Common myeloid progenitor, CD34-positive (primary cell): ENCODE data around the gene DBNL.

ENCODE experiments used
- CTCF ChIA-PET: fragments of 350-600 bp; sonication (Branson Sonifier 250); formaldehyde crosslinking; loops from one replicate; lab custom pipeline; 2021; ENCODE audit warnings: antibody characterized with exemption; lab: Charles Lee
- POLR2A ChIA-PET: fragments of 350-600 bp; sonication (Branson Sonifier 250); formaldehyde crosslinking; loops from one replicate; lab custom pipeline; 2021; ENCODE audit warnings: antibody characterized with exemption; lab: Charles Lee
- DNase-seq, 3 donors: peaks; one replicate each; pipeline versions ENCODE4 v3.0.0 to v3.0.0-alpha.2; 2013
- H3K27ac ChIP-seq, 2 experiments: 1 replicate in 1 of 2; 2 replicates in 1 of 2; pipeline ENCODE4 v1.7.0; 2013; ENCODE audit warnings: inconsistent platforms in 2 of 2, low read length in 2 of 2, mild to moderate bottlenecking in 2 of 2, low read depth in 1 of 2, moderate library complexity in 1 of 2; ENCODE audit not compliant: severe bottlenecking in 2 of 2, insufficient read depth in 1 of 2, poor library complexity in 1 of 2
- H3K27me3 ChIP-seq, 5 experiments: replicated peaks in 2 of 5; 1 replicate in 3 of 5; 2 replicates in 2 of 5; pipeline versions ENCODE4 v1.6.1 to v1.7.0; 2013; ENCODE audit warnings: low read length in 4 of 5, mild to moderate bottlenecking in 2 of 5, moderate library complexity in 2 of 5, inconsistent platforms in 1 of 5; ENCODE audit not compliant: insufficient read depth in 5 of 5, control insufficient read depth in 4 of 5
- H3K36me3 ChIP-seq, 4 experiments: 1 replicate in 2 of 4; 2 replicates in 2 of 4; pipeline versions ENCODE4 v1.6.1 to v1.7.0; 2013; ENCODE audit warnings: low read length in 3 of 4, control low read depth in 1 of 4, mild to moderate bottlenecking in 1 of 4; ENCODE audit not compliant: control insufficient read depth in 4 of 4, insufficient read depth in 4 of 4
- H3K4me1 ChIP-seq, 4 experiments: 1 replicate in 3 of 4; 2 replicates in 1 of 4; pipeline versions ENCODE4 v1.6.1 to v1.7.1; 2013; ENCODE audit warnings: low read length in 3 of 4, mild to moderate bottlenecking in 3 of 4, control low read depth in 1 of 4, inconsistent platforms in 1 of 4, moderate library complexity in 1 of 4; ENCODE audit not compliant: control insufficient read depth in 4 of 4, insufficient read depth in 4 of 4; ENCODE audit errors: control extremely low read depth in 1 of 4
- H3K4me3 ChIP-seq, 7 experiments: 1 replicate in 4 of 7; 2 replicates in 3 of 7; pipeline versions ENCODE4 v1.5.1 to v1.7.0; 2013; ENCODE audit warnings: mild to moderate bottlenecking in 7 of 7, low read length in 6 of 7, moderate library complexity in 6 of 7, inconsistent platforms in 2 of 7, low read depth in 2 of 7, control low read depth in 1 of 7; ENCODE audit not compliant: insufficient read depth in 4 of 7, control insufficient read depth in 1 of 7; ENCODE audit errors: extremely low read depth in 1 of 7
- H3K9me3 ChIP-seq, 5 experiments: 1 replicate in 4 of 5; 2 replicates in 1 of 5; pipeline versions ENCODE4 v1.6.1 to v1.7.1; 2013; ENCODE audit warnings: low read length in 4 of 5, mild to moderate bottlenecking in 2 of 5, inconsistent platforms in 1 of 5, low read depth in 1 of 5, moderate library complexity in 1 of 5; ENCODE audit not compliant: control insufficient read depth in 4 of 5, insufficient read depth in 2 of 5; ENCODE audit errors: control extremely low read depth in 1 of 5
- WGBS: methylation state at CpG from one replicate; pipeline ENCODE4 v1.1.5; 2013; ENCODE audit not compliant: insufficient coverage; 5-methylcytosine and 5-hydroxymethylcytosine counted together

DBNL gene

DNA sequence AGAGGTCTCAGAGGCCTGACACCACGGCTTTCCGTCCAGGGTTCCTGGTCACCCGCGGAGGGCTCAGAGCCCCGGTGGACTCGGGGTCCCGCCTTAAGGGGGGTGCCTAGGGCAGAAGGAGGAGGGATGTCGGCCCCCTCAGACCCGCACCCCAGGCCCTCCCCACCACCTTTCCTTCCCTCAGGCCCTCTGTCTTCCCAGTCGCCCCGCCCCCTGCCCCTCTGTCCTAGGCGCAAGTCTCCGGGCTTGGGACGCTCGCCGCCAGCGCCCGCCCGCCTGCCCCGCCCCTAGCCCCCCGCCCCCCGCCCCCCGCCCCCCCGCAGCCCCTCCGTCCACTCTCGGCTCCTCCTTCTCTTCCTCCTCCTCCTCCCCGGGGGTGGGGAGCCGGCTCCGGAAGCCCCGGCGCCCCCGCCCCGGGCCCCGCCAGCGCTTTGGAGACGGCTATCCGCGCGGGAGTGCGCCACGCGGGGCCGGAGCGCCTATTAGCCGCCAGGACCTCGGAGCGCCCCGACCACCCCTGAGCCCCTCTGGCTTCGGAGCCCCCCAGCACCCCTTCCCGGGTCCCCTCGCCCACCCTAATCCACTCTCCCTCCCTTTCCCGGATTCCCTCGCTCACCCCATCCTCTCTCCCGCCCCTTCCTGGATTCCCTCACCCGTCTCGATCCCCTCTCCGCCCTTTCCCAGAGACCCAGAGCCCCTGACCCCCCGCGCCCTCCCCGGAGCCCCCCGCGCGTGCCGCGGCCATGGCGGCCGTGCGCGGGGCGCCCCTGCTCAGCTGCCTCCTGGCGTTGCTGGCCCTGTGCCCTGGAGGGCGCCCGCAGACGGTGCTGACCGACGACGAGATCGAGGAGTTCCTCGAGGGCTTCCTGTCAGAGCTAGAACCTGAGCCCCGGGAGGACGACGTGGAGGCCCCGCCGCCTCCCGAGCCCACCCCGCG, 59.7 kb downstream of the DBNL start, which contains the start of gene AEBP1:
Gene AEBP1 (plus strand): TSS at position 423 of the 937 bp plus-strand sequence. CDS start 321 bp downstream, at position 744.
- H3K27me3 ChIP-seq = no peaks in the 10 kb centered on the region
- WGBS = 0% methylated on average over 29 of the region's 87 CpGs
- peaks cover 0 to 13% (median 0%) of the 10 kb centered on the region in 4 experiments for H3K36me3 ChIP-seq
- H3K9me3 ChIP-seq = no peaks in the 10 kb centered on the region
- H3K4me1 ChIP-seq = peaks cover 3 to 30% (median 18%) of the 10 kb centered on the region in 4 experiments
- no peak within 1 kb of the TSS for H3K27ac ChIP-seq
- ChIA-PET POLR2A (no interaction called here), CTCF (interaction anchor here (0.8 to 1.4 kb wide), 2 partner anchors 19 to 30 kb away, joined by 3 to 4 read pairs; partner anchors contain the start of gene POLD2)
- peak; percentile 36 to 60 (median 51) for DNase-seq
- peak within 1 kb of the TSS in 6 of 7 experiments; percentile 49 to 76 (median 59) for H3K4me3 ChIP-seq

DNA sequence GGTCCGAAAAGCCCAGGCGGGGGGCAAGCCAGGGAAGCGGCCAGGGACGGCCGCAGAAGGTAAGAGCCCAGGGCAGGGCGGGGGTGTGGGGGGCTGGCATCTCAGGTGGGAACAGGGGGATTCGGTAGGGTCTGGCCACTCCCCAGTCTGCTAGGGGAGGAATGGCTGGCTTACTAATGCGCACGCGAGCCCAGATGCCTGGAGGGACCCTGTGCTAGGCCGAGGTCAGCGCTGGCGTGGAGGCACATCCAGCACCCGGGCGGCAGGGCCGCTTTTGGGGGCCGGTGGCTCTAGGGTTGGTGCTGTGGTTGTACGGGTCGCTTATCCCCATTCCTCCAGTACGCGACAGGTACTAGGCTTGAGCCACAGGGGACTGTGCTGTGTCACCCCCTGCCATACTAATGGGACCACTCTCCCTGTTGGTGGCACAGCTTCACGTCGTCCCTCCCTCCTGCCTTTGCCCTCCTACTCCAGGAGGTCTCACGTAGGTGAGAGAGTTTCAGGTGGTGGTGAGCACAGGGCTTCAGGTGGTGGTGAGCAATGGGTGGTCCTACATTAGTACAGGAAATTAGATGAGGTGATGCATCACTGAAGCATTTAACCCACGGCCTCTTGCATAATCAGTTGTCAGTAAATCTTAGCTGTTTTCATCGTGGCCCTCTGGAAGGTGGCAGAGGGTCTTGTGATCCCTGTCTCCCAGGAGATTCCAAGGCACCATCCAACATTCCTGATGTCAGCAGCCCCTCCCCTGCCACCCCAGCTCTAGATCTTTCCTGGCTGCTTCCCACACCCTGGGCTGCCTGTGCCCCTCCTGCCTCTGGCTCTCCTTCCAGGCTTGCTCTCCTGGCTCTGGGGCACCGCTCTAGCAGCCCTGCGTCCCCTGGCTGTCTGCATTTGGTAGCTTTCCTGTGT, 60.6 kb downstream of the DBNL start:
- ChIA-PET CTCF (interaction anchor here (0.8 to 1.6 kb wide), 4 partner anchors 8 to 36 kb away, joined by 3 to 4 read pairs (median 4); partner anchors contain the start of genes MYL7 and POLD2), POLR2A (no interaction called here)
- peak in 1 of 3 donors; percentile 23 for DNase-seq
- Histone ChIP-seq H3K4me1 (peaks cover 0 to 30% (median 17%) of the 10 kb centered on the region in 4 experiments), H3K4me3 (peak overlapping the region in 6 of 7 experiments; percentile 1 to 76 (median 59)), H3K9me3 (no peaks in the 10 kb centered on the region), H3K27ac (no peak overlapping the region), H3K36me3 (peaks cover 0 to 20% (median 1%) of the 10 kb centered on the region in 4 experiments), H3K27me3 (no peaks in the 10 kb centered on the region)
- WGBS = 46% methylated on average over 25 of the region's 28 CpGs

DNA sequence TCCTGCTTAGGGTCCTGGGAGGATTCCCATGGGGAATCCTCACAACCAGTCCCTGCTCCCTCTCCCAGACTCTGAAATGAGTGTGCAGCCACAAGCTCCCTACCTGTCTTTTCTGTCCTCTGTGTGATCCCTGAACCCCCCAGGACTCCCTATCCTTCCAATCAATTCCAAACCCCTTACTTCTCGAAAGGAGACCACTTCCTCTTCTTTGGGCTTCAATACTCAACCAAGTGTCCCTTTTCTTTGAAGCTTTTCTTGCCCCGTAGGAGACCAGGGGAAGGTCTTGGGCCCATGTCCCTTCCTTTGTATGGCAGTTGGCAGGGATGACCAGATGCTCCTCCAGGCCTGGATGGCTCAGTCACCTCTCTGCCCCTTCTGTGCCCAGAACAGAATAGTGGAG, 61.3 kb downstream of the DBNL start:
- no peak overlapping the region for H3K27ac ChIP-seq
- ChIA-PET CTCF (interaction anchor here (1.0 to 1.6 kb wide), 2 partner anchors 8 to 35 kb away, joined by 3 to 4 read pairs; partner anchors contain the start of gene MYL7), POLR2A (no interaction called here)
- H3K4me1 ChIP-seq = peaks cover 0 to 28% (median 17%) of the 10 kb centered on the region in 4 experiments
- 86% methylated on average over 1 of the region's 2 CpGs for WGBS
- DNase-seq = no peak
- H3K36me3 ChIP-seq = peaks cover 0 to 27% (median 3%) of the 10 kb centered on the region in 4 experiments
- no peaks in the 10 kb centered on the region for H3K9me3 ChIP-seq
- H3K27me3 ChIP-seq = no peaks in the 10 kb centered on the region
- H3K4me3 ChIP-seq = peak overlapping the region in 1 of 7 experiments; percentile 62

DNA sequence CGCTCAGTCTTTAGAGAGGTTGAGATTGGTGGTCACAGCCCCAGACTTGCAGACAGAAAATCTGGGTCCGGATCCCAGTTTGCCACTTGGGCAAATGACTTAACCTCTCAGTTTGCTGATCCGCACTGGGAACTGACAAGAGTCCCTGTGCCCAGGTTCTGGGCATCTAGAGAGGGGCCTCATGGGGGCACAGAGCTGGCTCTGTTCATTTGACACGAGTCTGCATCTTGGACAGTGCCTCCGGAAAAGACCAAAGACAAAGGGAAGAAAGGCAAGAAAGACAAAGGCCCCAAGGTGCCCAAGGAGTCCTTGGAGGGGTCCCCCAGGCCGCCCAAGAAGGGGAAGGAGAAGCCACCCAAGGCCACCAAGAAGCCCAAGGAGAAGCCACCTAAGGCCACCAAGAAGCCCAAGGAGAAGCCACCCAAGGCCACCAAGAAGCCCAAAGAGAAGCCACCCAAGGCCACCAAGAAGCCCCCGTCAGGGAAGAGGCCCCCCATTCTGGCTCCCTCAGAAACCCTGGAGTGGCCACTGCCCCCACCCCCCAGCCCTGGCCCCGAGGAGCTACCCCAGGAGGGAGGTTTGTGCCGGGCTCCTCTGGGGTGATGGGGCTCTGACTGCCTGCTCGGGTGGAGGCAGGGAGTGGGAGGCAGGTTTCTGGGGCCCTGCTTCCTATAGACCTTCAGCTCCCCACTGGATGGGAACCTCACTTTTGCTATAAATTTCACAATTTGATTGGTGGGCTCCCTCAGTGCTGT, 62.0 kb downstream of the DBNL start:
- H3K9me3 ChIP-seq = no peaks in the 10 kb centered on the region
- 91% methylated on average over 9 of the region's 10 CpGs for WGBS
- H3K27me3 ChIP-seq = no peaks in the 10 kb centered on the region
- H3K27ac ChIP-seq = no peak overlapping the region
- no peak overlapping the region for H3K4me3 ChIP-seq
- no peak for DNase-seq
- peaks cover 0 to 33% (median 6%) of the 10 kb centered on the region in 4 experiments for H3K36me3 ChIP-seq
- peaks cover 0 to 28% (median 17%) of the 10 kb centered on the region in 4 experiments for H3K4me1 ChIP-seq
- CTCF ChIA-PET = interaction anchor here (1.2 to 1.6 kb wide), 2 partner anchors 9 to 26 kb away, joined by 3 to 4 read pairs; no protein-coding TSS in a partner anchor
- POLR2A ChIA-PET = no interaction called here

DNA sequence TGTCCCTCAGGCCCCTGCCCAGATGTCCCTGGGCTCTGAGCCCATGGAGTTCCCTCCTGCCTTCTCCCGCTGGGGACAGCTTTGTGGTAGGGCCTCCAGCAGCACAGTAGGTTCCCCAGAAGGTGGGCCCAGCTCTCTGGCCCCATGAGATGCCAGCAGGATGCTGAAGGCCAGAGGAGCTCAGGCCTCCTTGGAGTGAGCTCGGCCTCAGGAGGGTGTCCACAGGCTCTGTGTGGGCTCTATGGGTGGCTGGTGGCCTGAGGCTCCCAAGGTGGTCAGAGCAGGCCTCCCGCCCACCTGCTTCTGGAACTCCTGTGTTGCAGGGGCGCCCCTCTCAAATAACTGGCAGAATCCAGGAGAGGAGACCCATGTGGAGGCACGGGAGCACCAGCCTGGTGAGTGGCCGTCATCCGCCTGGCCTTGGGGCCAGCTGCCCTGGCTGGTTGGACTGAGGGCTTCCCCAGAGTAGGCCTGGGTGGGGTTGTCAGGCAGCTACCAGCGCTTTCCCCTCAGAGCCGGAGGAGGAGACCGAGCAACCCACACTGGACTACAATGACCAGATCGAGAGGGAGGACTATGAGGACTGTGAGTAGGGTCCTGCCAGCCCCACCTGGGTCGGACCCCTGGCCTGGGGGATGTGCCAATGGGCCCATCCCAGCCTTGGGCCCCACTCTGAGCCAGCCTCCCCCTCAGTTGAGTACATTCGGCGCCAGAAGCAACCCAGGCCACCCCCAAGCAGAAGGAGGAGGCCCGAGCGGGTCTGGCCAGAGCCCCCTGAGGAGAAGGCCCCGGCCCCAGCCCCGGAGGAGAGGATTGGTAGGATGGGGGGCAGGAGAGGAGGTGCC, 62.8 kb downstream of the DBNL start:
- H3K4me1 ChIP-seq = peaks cover 0 to 28% (median 17%) of the 10 kb centered on the region in 4 experiments
- POLR2A ChIA-PET = no interaction called here
- 98% methylated on average over 8 of the region's 18 CpGs for WGBS
- no peaks in the 10 kb centered on the region for H3K9me3 ChIP-seq
- H3K4me3 ChIP-seq = no peak overlapping the region
- H3K27ac ChIP-seq = no peak overlapping the region
- peaks cover 0 to 37% (median 7%) of the 10 kb centered on the region in 4 experiments for H3K36me3 ChIP-seq
- DNase-seq = no peak
- CTCF ChIA-PET = interaction anchor here (1.2 to 1.6 kb wide), 2 partner anchors 10 to 27 kb away, joined by 3 to 4 read pairs; no protein-coding TSS in a partner anchor
- no peaks in the 10 kb centered on the region for H3K27me3 ChIP-seq
